ENCODE measurements around the gene TTC4. TPM values are rescaled to one million over a fixed set of nuclear protein-coding genes. Genes with fewer than 3 reads are reported as not detected.

The TTC4 gene
- total and polyA plus RNA-seq, 2 of the 4 experiments (the other 2 are of a cell fraction), result 21.6 to 27.1 TPM

Other genes starting within 250 kb of the TTC4 start
- gene ACOT11, start 167.6 kb upstream of the TTC4 start, total RNA-seq (2012; rRNA removed), result 2.5 TPM in 2 replicates
- 2.7 and 3.1 TPM in 2 replicates for gene ACOT11, start 167.6 kb upstream of the TTC4 start, polyA plus RNA-seq (2012; rRNA removed)
- gene FAM151A, start 92.3 kb upstream of the TTC4 start, total RNA-seq (2012; rRNA removed), result not detected in 2 replicates
- not detected in 2 replicates for gene FAM151A, start 92.3 kb upstream of the TTC4 start, polyA plus RNA-seq (2012; rRNA removed)
- not detected in 2 replicates for gene MROH7, start 74.1 kb upstream of the TTC4 start, total RNA-seq (2012; rRNA removed)
- gene MROH7, start 74.1 kb upstream of the TTC4 start, polyA plus RNA-seq (2012; rRNA removed), result 0.06 TPM in 1 of 2 replicates, not detected in the other
- gene PARS2, start 48.7 kb downstream of the TTC4 start, total RNA-seq (2012; rRNA removed), result 6.1 and 6.3 TPM in 2 replicates
- gene PARS2, start 48.7 kb downstream of the TTC4 start, polyA plus RNA-seq (2012; rRNA removed), result 2.9 and 3.4 TPM in 2 replicates
- gene TTC22, start 85.5 kb downstream of the TTC4 start, total RNA-seq (2012; rRNA removed), result not detected in 2 replicates
- not detected in 2 replicates for gene TTC22, start 85.5 kb downstream of the TTC4 start, polyA plus RNA-seq (2012; rRNA removed)
- gene DHCR24, start 171.3 kb downstream of the TTC4 start, total RNA-seq (2012; rRNA removed), result 194 and 206 TPM in 2 replicates
- gene DHCR24, start 171.3 kb downstream of the TTC4 start, polyA plus RNA-seq (2012; rRNA removed), result 117 and 130 TPM in 2 replicates

All from IMR-90 (cell line).